ENCODE results near the gene ELFN1. TPM values are rescaled to one million over a fixed set of nuclear protein-coding genes. Genes with fewer than 3 reads are reported as not detected.

Gene ELFN1
- polyA plus RNA-seq, 1 donor (not counting 4 experiments of a cell fraction or from before 2014, with no cell fraction given): 0.03 TPM

DNA sequence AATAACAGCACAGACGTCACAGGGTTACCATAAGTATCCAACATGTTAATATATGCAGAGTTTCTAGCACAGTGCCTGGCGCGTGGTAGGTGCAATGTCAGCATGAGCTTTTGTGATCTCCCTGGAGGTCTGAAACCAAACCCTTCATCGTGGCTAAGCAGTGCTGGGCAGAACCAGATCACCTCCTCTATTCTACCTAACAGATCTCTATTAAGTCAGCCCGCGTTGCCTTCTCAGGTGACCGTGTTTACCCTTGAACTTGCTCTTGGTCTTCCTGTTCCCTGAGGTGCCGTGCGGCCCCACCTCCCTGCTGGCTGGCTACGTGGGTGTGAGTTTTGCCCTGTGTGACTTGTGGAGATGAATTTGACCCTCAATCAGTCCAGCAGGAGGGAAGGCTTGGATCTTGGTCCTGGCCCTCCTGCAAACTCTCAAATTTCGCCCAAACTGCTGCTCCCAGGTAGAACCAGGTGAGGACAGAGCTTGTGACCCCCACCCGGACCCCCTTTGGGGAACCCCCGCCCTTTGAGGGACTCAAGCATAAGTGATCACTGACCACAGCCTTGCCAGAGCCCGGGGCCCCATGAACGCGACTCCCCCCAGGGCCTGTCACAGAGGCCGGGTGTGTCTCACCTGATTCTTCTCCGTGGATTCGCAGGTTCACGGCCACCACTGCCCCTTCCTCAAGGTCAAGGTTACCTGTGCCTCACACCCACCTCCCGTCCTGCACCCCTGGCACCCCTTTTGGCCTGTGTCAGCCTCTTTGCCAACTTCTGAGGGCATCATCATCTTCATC is 54.2 kb downstream of the ELFN1 start:
- H3K9ac ChIP-seq (ENCODE audit: control insufficient read depth, extremely low read depth, insufficient read depth, low read length): no peak overlapping the region

DNA sequence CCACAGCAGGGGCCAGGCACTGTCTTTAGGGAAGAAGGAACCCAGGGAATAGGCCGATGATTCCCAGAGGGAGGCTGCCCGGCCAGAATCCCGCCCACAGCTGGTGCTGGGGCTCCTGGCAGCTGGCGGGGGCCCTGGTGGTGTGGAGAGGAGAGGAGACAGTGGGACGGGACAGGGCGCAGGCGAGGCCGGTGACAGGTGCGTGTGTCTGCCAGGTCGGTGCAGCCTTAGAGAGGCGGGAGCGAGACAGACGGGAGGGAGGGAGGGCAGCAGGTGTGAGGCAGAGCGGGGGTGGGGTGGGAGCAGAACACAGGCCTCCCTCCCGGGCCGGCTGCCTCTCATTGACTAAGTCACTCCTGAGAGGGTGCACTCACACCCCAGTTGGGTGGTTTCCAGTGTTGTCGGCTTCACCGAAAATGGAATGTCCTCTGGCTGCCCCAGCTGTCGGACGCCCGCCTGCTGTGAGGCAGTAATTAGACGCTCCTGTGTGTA is 55.2 kb downstream of the ELFN1 start:
- Histone ChIP-seq H3K36me3 (ENCODE audit: control insufficient read depth in 2 of 2, extremely low read depth in 1 of 2, insufficient read depth in 2 of 2, low read length in 2 of 2) (no peaks in the 10 kb centered on the region), H3K4me3 (ENCODE audit: control insufficient read depth in 2 of 3, extremely low read depth in 1 of 3, insufficient read depth in 2 of 3, low read depth in 1 of 3, low read length in 3 of 3) (no peak overlapping the region), H2AFZ (ENCODE audit: control insufficient read depth, low read length) (no peak overlapping the region), H3K27me3 (ENCODE audit: control insufficient read depth, extremely low read depth, insufficient read depth, low read length) (peaks cover 46% of the 10 kb centered on the region), H3K9ac (ENCODE audit: control insufficient read depth, extremely low read depth, insufficient read depth, low read length) (no peak overlapping the region), H3K79me2 (ENCODE audit: control insufficient read depth, insufficient read depth, low read length) (no peaks in the 10 kb centered on the region), H3K9me1 (ENCODE audit: control insufficient read depth, extremely low read depth, insufficient read depth, low read length) (no peaks in the 10 kb centered on the region), H3K4me1 (ENCODE audit: control insufficient read depth, extremely low read depth, insufficient read depth, low read length) (no peaks in the 10 kb centered on the region), H3K9me3 (ENCODE audit: control insufficient read depth, low read depth, low read length) (no peaks in the 10 kb centered on the region), H3K27ac (ENCODE audit: control insufficient read depth, insufficient read depth, low read length) (no peak overlapping the region), H3K4me2 (ENCODE audit: control insufficient read depth, extremely low read depth, insufficient read depth, low read depth, low read length) (no peak overlapping the region), H4K20me1 (ENCODE audit: control insufficient read depth, extremely low read depth, insufficient read depth, low read length) (no peaks in the 10 kb centered on the region)
- no peak for DNase-seq (ENCODE audit: low read depth, low spot score)
- no peak for FAIRE-seq
- TF ChIP-seq, protein P1, sequence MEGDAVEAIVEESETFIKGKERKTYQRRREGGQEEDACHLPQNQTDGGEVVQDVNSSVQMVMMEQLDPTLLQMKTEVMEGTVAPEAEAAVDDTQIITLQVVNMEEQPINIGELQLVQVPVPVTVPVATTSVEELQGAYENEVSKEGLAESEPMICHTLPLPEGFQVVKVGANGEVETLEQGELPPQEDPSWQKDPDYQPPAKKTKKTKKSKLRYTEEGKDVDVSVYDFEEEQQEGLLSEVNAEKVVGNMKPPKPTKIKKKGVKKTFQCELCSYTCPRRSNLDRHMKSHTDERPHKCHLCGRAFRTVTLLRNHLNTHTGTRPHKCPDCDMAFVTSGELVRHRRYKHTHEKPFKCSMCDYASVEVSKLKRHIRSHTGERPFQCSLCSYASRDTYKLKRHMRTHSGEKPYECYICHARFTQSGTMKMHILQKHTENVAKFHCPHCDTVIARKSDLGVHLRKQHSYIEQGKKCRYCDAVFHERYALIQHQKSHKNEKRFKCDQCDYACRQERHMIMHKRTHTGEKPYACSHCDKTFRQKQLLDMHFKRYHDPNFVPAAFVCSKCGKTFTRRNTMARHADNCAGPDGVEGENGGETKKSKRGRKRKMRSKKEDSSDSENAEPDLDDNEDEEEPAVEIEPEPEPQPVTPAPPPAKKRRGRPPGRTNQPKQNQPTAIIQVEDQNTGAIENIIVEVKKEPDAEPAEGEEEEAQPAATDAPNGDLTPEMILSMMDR (optimal IDR thresholded peaks at IDR 0.05 in 1 of 3, IDR thresholded peaks at IDR 0.05 in 1 of 3, conservative IDR thresholded peaks at IDR 0.05 in 1 of 3; ENCODE audit: extremely low read depth in 1 of 3, insufficient read depth in 2 of 3, low read length in 3 of 3): no peak
- peak; percentile 41 for TF ChIP-seq EZH2 (IDR thresholded peaks at IDR 0.05; ENCODE audit: low read length)
- dilution Hi-C loops (cut with MboI; ENCODE audit: extremely low pct_ligation_motif_present, low sequenced_read_pairs): no loop called here

More for the DNA sequence above, 54.2 kb downstream of the ELFN1 start:
- Histone ChIP-seq H2AFZ (ENCODE audit: control insufficient read depth, low read length) (no peak overlapping the region), H3K4me1 (ENCODE audit: control insufficient read depth, extremely low read depth, insufficient read depth, low read length) (no peaks in the 10 kb centered on the region), H3K27ac (ENCODE audit: control insufficient read depth, insufficient read depth, low read length) (no peak overlapping the region), H3K9me3 (ENCODE audit: control insufficient read depth, low read depth, low read length) (no peaks in the 10 kb centered on the region), H3K9me1 (ENCODE audit: control insufficient read depth, extremely low read depth, insufficient read depth, low read length) (no peaks in the 10 kb centered on the region), H3K79me2 (ENCODE audit: control insufficient read depth, insufficient read depth, low read length) (no peaks in the 10 kb centered on the region), H4K20me1 (ENCODE audit: control insufficient read depth, extremely low read depth, insufficient read depth, low read length) (no peaks in the 10 kb centered on the region), H3K4me2 (ENCODE audit: control insufficient read depth, extremely low read depth, insufficient read depth, low read depth, low read length) (no peak overlapping the region), H3K4me3 (ENCODE audit: control insufficient read depth in 2 of 3, extremely low read depth in 1 of 3, insufficient read depth in 2 of 3, low read depth in 1 of 3, low read length in 3 of 3) (no peak overlapping the region), H3K27me3 (ENCODE audit: control insufficient read depth, extremely low read depth, insufficient read depth, low read length) (peaks cover 43% of the 10 kb centered on the region), H3K36me3 (ENCODE audit: control insufficient read depth in 2 of 2, extremely low read depth in 1 of 2, insufficient read depth in 2 of 2, low read length in 2 of 2) (no peaks in the 10 kb centered on the region)
- dilution Hi-C loops (cut with MboI; ENCODE audit: extremely low pct_ligation_motif_present, low sequenced_read_pairs): no loop called here
- DNase-seq (ENCODE audit: low read depth, low spot score): no peak
- no peak for FAIRE-seq
- no peak for TF ChIP-seq EZH2 (IDR thresholded peaks at IDR 0.05; ENCODE audit: low read length)
- TF ChIP-seq, protein P1 (optimal IDR thresholded peaks at IDR 0.05 in 1 of 3, IDR thresholded peaks at IDR 0.05 in 1 of 3, conservative IDR thresholded peaks at IDR 0.05 in 1 of 3; ENCODE audit: extremely low read depth in 1 of 3, insufficient read depth in 2 of 3, low read length in 3 of 3): no peak

All from keratinocyte (primary cell).